Sigmoid colon (tissue), 7 donors: ENCODE data around the gene MX2. TPM values are rescaled to one million over a fixed set of nuclear protein-coding genes. Genes with fewer than 3 reads are reported as not detected.
A peak's percentile ranks its signal among the peaks of the same experiment; 100 is the strongest.

ENCODE experiments used
- DNase-seq: peaks from one replicate; pipeline ENCODE4 v3.0.0-alpha.2; 2019
- H3K27ac ChIP-seq, 4 donors: fragments of 200-600 bp; sonication (generic); one replicate each; pipeline ENCODE4 v1.5.1; 2016 to 2019; ENCODE audit warnings: mild to moderate bottlenecking in 1 of 4
- H3K27me3 ChIP-seq, 3 donors: fragments of 200-600 bp; sonication (generic); one replicate each; pipeline ENCODE4 v1.5.1; 2019; ENCODE audit warnings: mild to moderate bottlenecking in 1 of 3
- H3K36me3 ChIP-seq, 4 donors: fragments of 200-600 bp; sonication (generic); one replicate each; pipeline ENCODE4 v1.5.1; 2016 to 2019
- H3K4me1 ChIP-seq, 4 donors: fragments of 200-600 bp; sonication (generic); one replicate each; pipeline ENCODE4 v1.5.1; 2017 to 2019
- H3K4me3 ChIP-seq, 4 donors: fragments of 200-600 bp; sonication (generic); one replicate each; pipeline ENCODE4 v1.5.1; 2017 to 2019; ENCODE audit warnings: mild to moderate bottlenecking in 2 of 4, moderate library complexity in 1 of 4
- H3K9me3 ChIP-seq, 4 donors: fragments of 200-600 bp in 3 of 4; sonication (generic) in 3 of 4; one replicate each; pipeline versions ENCODE4 v1.5.1 to v1.6.1; 2013 to 2019
- CTCF ChIP-seq, 4 experiments: fragments of 450-650 bp in 3 of 4; fragments of 200-600 bp in 1 of 4; IDR thresholded peaks; one replicate each; pipeline ENCODE4 v1.5.1; 2016 to 2019; ENCODE audit warnings: antibody characterized with exemption in 4 of 4, mild to moderate bottlenecking in 3 of 4, moderate library complexity in 2 of 4
- EP300 ChIP-seq, 4 donors: sonication (generic); formaldehyde crosslinking; IDR thresholded peaks; one replicate each; pipeline ENCODE4 v1.6.1; 2017; ENCODE audit warnings: antibody characterized with exemption in 4 of 4
- POLR2A ChIP-seq, 2 donors: fragments of 450-650 bp; IDR thresholded peaks; one replicate each; pipeline ENCODE4 v1.6.1; 2016; ENCODE audit warnings: antibody characterized with exemption in 2 of 2, mild to moderate bottlenecking in 2 of 2, moderate library complexity in 2 of 2
- POLR2AphosphoS5 ChIP-seq, 4 donors: sonication (generic); formaldehyde crosslinking; IDR thresholded peaks; one replicate each; pipeline ENCODE4 v1.6.1; 2017; ENCODE audit warnings: antibody characterized with exemption in 4 of 4
- WGBS, 2 donors: extraction: QIAGEN DNeasy Blood & Tissue Kit; methylation state at CpG; one replicate each; pipeline ENCODE4 v1.1.7; 2013; 5-methylcytosine and 5-hydroxymethylcytosine counted together
- intact Hi-C: fragments of 100-400 bp; cut with DNase I; formaldehyde crosslinking; loops from one replicate; pipeline ENCODE4 v1.15.1; 2023
- polyA plus RNA-seq, 3 donors: library from polyadenylated mRNA; stranded (reverse); fragments of 200-250 nt; gene quantifications; one replicate each; pipeline ENCODE4 v1.2.3, GENCODE V29; 2013
- total RNA-seq, 4 donors: library from RNA; depleted of rRNA; stranded (reverse); fragments of >200 nt; gene quantifications; one replicate each; pipeline ENCODE4 v1.1.0, GENCODE V29; 2016
- donor health status: healthy with polysubstance abuse.
- donor health status: Bipolar disorder and iron deficiency.
- donor health status: healthy.

The MX2 gene
- total and polyA plus RNA-seq, 7 donors = 2.5 to 23.9 (median 6.2) TPM

- H3K27ac ChIP-seq = no peak overlapping the region
- 93 to 94% methylated on average over 14 of the region's 14 CpGs for WGBS, 2 donors
- no peaks in the 10 kb centered on the region for H3K36me3 ChIP-seq
- H3K4me1 ChIP-seq = peaks cover 0 to 8% (median 2%) of the 10 kb centered on the region in 4 donors
- H3K4me3 ChIP-seq = no peak overlapping the region
- intact Hi-C loops = no loop called here
- H3K27me3 ChIP-seq = peaks cover 2 to 16% (median 7%) of the 10 kb centered on the region in 3 donors
- peak; percentile 46 for DNase-seq
- no peaks in the 10 kb centered on the region for H3K9me3 ChIP-seq
- TF ChIP-seq CTCF (IDR thresholded peaks at IDR 0.05) = no peak
- TF ChIP-seq POLR2A (IDR thresholded peaks at IDR 0.05) = no peak
- TF ChIP-seq POLR2AphosphoS5 (IDR thresholded peaks at IDR 0.05) = no peak
- no peak for TF ChIP-seq EP300 (IDR thresholded peaks at IDR 0.05)
Measured at GRCh38 chr21:41374177-41374712, 12.4 kb downstream of the MX2 start.

- WGBS, 2 donors = 69 to 77% methylated on average over 5 of the region's 5 CpGs
- TF ChIP-seq CTCF (IDR thresholded peaks at IDR 0.05) (no peak), EP300 (IDR thresholded peaks at IDR 0.05) (no peak), POLR2A (IDR thresholded peaks at IDR 0.05) (no peak), POLR2AphosphoS5 (IDR thresholded peaks at IDR 0.05) (no peak)
- intact Hi-C loops = no loop called here
- DNase-seq = no peak
- Histone ChIP-seq H3K9me3 (no peaks in the 10 kb centered on the region), H3K4me1 (peaks cover 0 to under 1% (median 0%) of the 10 kb centered on the region in 4 donors), H3K4me3 (no peak overlapping the region), H3K27me3 (peaks cover 0 to 9% (median 0%) of the 10 kb centered on the region in 3 donors), H3K27ac (no peak overlapping the region), H3K36me3 (no peaks in the 10 kb centered on the region)
Measured at GRCh38 chr21:41374867-41375533, 13.2 kb downstream of the MX2 start.

GRCh38 chr21:41375875-41376274, 14.0 kb downstream of the MX2 start:
- WGBS, 2 donors = 81 to 91% methylated on average over 5 of the region's 5 CpGs
- no peak for DNase-seq
- Histone ChIP-seq H3K9me3 (no peaks in the 10 kb centered on the region), H3K36me3 (peaks cover 0 to 8% (median 0%) of the 10 kb centered on the region in 4 donors), H3K27me3 (peaks cover 0 to 1% (median 0%) of the 10 kb centered on the region in 3 donors), H3K4me1 (no peaks in the 10 kb centered on the region), H3K4me3 (no peak overlapping the region), H3K27ac (no peak overlapping the region)
- intact Hi-C loops = no loop called here
- TF ChIP-seq CTCF (IDR thresholded peaks at IDR 0.05) = no peak
- no peak for TF ChIP-seq POLR2AphosphoS5 (IDR thresholded peaks at IDR 0.05)
- TF ChIP-seq POLR2A (IDR thresholded peaks at IDR 0.05) = no peak
- TF ChIP-seq EP300 (IDR thresholded peaks at IDR 0.05) = no peak

- TF ChIP-seq EP300 (IDR thresholded peaks at IDR 0.05) = no peak
- no peak for TF ChIP-seq POLR2A (IDR thresholded peaks at IDR 0.05)
- TF ChIP-seq CTCF (IDR thresholded peaks at IDR 0.05) = no peak
- no peak for TF ChIP-seq POLR2AphosphoS5 (IDR thresholded peaks at IDR 0.05)
- H3K27ac ChIP-seq = no peak overlapping the region
- H3K4me3 ChIP-seq = no peak overlapping the region
- H3K9me3 ChIP-seq = no peaks in the 10 kb centered on the region
- peaks cover 0 to 8% (median 0%) of the 10 kb centered on the region in 4 donors for H3K36me3 ChIP-seq
- WGBS, 2 donors = 91 to 93% methylated on average over 16 of the region's 16 CpGs
- H3K27me3 ChIP-seq = no peaks in the 10 kb centered on the region
- DNase-seq = peak; percentile 46
- H3K4me1 ChIP-seq = no peaks in the 10 kb centered on the region
- intact Hi-C loops = no loop called here
Measured at GRCh38 chr21:41377715-41378114, 15.9 kb downstream of the MX2 start.
